Liver (tissue), 3 donors: ENCODE measurements around the gene RYR1.

Experiments
- GABPA ChIP-seq, 2 donors: IDR thresholded peaks in 1 of 2; conservative IDR thresholded peaks in 1 of 2; 2 replicates each; pipeline ENCODE4 v1.6.1; 2016; ENCODE audit warnings: antibody characterized with exemption in 2 of 2, mild to moderate bottlenecking in 1 of 2, moderate library complexity in 1 of 2
- JUND ChIP-seq, 2 donors: IDR thresholded peaks; 2 replicates each; pipeline ENCODE4 v1.6.1; 2016; ENCODE audit warnings: antibody characterized with exemption in 2 of 2
- NR2F2 ChIP-seq: IDR thresholded peaks from 2 replicates; pipeline ENCODE4 v1.6.1; 2016; ENCODE audit warnings: antibody characterized with exemption
- REST ChIP-seq: IDR thresholded peaks from 2 replicates; pipeline ENCODE4 v1.6.1; 2016; ENCODE audit warnings: antibody characterized with exemption, mild to moderate bottlenecking
- RXRA ChIP-seq, 2 donors: IDR thresholded peaks; 2 replicates each; pipeline ENCODE4 v1.6.1; 2017 to 2018; ENCODE audit warnings: antibody characterized with exemption in 2 of 2, mild to moderate bottlenecking in 1 of 2
- TAF1 ChIP-seq: conservative IDR thresholded peaks from 2 replicates; pipeline ENCODE4 v1.6.1; 2016; ENCODE audit warnings: antibody characterized with exemption, mild to moderate bottlenecking
- TF ChIP-seq, protein P1 (sequence below): fragments of 150-350 bp; IDR thresholded peaks from 2 replicates; pipeline ENCODE4 v1.5.1; 2017; ENCODE audit warnings: improper control_type of control experiment, low read depth, low read length; ENCODE audit not compliant: missing input control
- TF ChIP-seq, protein P2 (sequence below): IDR thresholded peaks from 2 replicates; pipeline ENCODE4 v1.6.1; 2016; ENCODE audit warnings: antibody characterized with exemption
- donor health status: healthy.
- donor health status: healthy.

GRCh38 chr19:38583219-38583984 lies 149.9 kb downstream of the RYR1 start:
- no peak for TF ChIP-seq GABPA (IDR thresholded peaks at IDR 0.05 in 1 of 2, conservative IDR thresholded peaks at IDR 0.05 in 1 of 2)
- TF ChIP-seq, protein P1, sequence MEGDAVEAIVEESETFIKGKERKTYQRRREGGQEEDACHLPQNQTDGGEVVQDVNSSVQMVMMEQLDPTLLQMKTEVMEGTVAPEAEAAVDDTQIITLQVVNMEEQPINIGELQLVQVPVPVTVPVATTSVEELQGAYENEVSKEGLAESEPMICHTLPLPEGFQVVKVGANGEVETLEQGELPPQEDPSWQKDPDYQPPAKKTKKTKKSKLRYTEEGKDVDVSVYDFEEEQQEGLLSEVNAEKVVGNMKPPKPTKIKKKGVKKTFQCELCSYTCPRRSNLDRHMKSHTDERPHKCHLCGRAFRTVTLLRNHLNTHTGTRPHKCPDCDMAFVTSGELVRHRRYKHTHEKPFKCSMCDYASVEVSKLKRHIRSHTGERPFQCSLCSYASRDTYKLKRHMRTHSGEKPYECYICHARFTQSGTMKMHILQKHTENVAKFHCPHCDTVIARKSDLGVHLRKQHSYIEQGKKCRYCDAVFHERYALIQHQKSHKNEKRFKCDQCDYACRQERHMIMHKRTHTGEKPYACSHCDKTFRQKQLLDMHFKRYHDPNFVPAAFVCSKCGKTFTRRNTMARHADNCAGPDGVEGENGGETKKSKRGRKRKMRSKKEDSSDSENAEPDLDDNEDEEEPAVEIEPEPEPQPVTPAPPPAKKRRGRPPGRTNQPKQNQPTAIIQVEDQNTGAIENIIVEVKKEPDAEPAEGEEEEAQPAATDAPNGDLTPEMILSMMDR: no peak
- TF ChIP-seq JUND (IDR thresholded peaks at IDR 0.05): no peak
- no peak for TF ChIP-seq RXRA (IDR thresholded peaks at IDR 0.05)
- no peak for TF ChIP-seq NR2F2
- TF ChIP-seq, protein P2, sequence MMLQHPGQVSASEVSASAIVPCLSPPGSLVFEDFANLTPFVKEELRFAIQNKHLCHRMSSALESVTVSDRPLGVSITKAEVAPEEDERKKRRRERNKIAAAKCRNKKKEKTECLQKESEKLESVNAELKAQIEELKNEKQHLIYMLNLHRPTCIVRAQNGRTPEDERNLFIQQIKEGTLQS: no peak
- TF ChIP-seq TAF1: no peak
- TF ChIP-seq REST: no peak
